ENCODE data around the gene PRPF38B. TPM values are rescaled to one million over a fixed set of nuclear protein-coding genes. Genes with fewer than 3 reads are reported as not detected.

The PRPF38B gene
- total and polyA plus RNA-seq, 2 of the 4 experiments (the other 2 are of a cell fraction), result 9.0 to 19.3 TPM

DNA sequence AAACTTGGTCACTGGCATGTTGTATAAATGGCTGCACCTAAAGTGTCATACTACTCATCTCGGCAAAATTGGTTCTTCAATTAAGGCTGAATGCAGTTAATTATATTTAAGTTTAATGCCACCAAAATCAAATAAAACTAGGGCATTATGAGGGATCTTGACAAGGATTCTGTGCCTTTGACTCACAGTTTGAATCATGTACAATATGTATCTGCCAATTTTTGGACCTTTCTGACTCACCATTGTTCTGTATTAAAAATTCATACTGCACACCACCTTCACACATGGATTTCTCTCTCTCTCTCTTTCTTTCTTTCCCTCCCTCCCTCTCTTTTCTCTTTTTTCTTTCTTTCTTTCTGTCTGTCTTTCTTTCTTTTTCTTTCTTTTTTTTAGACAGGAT, 40.3 kb downstream of the PRPF38B start:
- BruUV-seq (replicated peaks), result no TSS peak
- Histone ChIP-seq H3K9ac (ENCODE audit: low read depth, low read length) (no peak overlapping the region), H4K20me1 (ENCODE audit: insufficient read depth, low read length) (no peaks in the 10 kb centered on the region), H2BK15ac (ENCODE audit: low read depth, low read length) (no peak overlapping the region), H3K4ac (ENCODE audit: low read depth, low read length) (no peak overlapping the region), H3K36me3 (ENCODE audit: control insufficient read depth, insufficient read depth, low read length) (no peaks in the 10 kb centered on the region), H3K56ac (ENCODE audit: extremely low read depth, insufficient read depth, low read length) (no peak overlapping the region), H3K79me1 (ENCODE audit: low read depth in 1 of 2, low read length in 2 of 2) (no peaks in the 10 kb centered on the region), H3K4me1 (ENCODE audit: control insufficient read depth, insufficient read depth, low read length) (no peaks in the 10 kb centered on the region), H3K27ac (ENCODE audit: insufficient read depth, low read length) (no peak overlapping the region), H2AK9ac (replicated peaks; ENCODE audit: low read depth, low read length, poor library complexity) (no peak overlapping the region), H2BK20ac (ENCODE audit: low read depth, low read length) (no peak overlapping the region), H3K18ac (ENCODE audit: low read depth, low read length) (no peak overlapping the region), H2BK120ac (ENCODE audit: low read depth, low read length) (no peak overlapping the region), H3K4me3 (ENCODE audit: insufficient read depth, low read depth, low read length) (no peak overlapping the region), H3K9me1 (ENCODE audit: insufficient read depth, low read length) (no peaks in the 10 kb centered on the region), H2AK5ac (ENCODE audit: low read depth, low read length) (no peak overlapping the region), H3K23ac (ENCODE audit: low read depth, low read length) (no peak overlapping the region), H2BK5ac (ENCODE audit: low read depth, low read length, poor library complexity, severe bottlenecking) (no peak overlapping the region), H4K8ac (ENCODE audit: low read depth in 2 of 2, low read length in 2 of 2) (no peak overlapping the region), H4K5ac (ENCODE audit: low read depth, low read length) (no peak overlapping the region), H3K4me2 (ENCODE audit: low read depth, low read length) (no peak overlapping the region), H3K14ac (replicated peaks; ENCODE audit: low read depth, low read length) (no peak overlapping the region), H2AFZ (replicated peaks; ENCODE audit: low read length, poor library complexity) (no peak overlapping the region), H4K91ac (ENCODE audit: insufficient read depth, low read depth, low read length) (no peak overlapping the region), H3K27me3 (ENCODE audit: control insufficient read depth, insufficient read depth, low read length) (peaks cover 8% of the 10 kb centered on the region), H3K9me3 (ENCODE audit: control insufficient read depth, insufficient read depth, low read length) (no peaks in the 10 kb centered on the region)
- peak; percentile 42 for DNase-seq
- TF ChIP-seq, protein P1, sequence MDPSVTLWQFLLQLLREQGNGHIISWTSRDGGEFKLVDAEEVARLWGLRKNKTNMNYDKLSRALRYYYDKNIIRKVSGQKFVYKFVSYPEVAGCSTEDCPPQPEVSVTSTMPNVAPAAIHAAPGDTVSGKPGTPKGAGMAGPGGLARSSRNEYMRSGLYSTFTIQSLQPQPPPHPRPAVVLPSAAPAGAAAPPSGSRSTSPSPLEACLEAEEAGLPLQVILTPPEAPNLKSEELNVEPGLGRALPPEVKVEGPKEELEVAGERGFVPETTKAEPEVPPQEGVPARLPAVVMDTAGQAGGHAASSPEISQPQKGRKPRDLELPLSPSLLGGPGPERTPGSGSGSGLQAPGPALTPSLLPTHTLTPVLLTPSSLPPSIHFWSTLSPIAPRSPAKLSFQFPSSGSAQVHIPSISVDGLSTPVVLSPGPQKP (IDR thresholded peaks at IDR 0.05; ENCODE audit: borderline replicate concordance, low read depth, low read length), result no peak
- TF ChIP-seq RCOR1 (IDR thresholded peaks at IDR 0.05; ENCODE audit: insufficient replicate concordance, low read length), result no peak
- TF ChIP-seq CEBPB (IDR thresholded peaks at IDR 0.05; ENCODE audit: low read depth, low read length), result no peak
- no peak for TF ChIP-seq MAFK (IDR thresholded peaks at IDR 0.05; ENCODE audit: low read depth, low read length)
- TF ChIP-seq FOS (IDR thresholded peaks at IDR 0.05; ENCODE audit: low read depth, low read length), result no peak
- no peak for TF ChIP-seq RAD21 (IDR thresholded peaks at IDR 0.05; ENCODE audit: low read length)
- TF ChIP-seq, protein P2, sequence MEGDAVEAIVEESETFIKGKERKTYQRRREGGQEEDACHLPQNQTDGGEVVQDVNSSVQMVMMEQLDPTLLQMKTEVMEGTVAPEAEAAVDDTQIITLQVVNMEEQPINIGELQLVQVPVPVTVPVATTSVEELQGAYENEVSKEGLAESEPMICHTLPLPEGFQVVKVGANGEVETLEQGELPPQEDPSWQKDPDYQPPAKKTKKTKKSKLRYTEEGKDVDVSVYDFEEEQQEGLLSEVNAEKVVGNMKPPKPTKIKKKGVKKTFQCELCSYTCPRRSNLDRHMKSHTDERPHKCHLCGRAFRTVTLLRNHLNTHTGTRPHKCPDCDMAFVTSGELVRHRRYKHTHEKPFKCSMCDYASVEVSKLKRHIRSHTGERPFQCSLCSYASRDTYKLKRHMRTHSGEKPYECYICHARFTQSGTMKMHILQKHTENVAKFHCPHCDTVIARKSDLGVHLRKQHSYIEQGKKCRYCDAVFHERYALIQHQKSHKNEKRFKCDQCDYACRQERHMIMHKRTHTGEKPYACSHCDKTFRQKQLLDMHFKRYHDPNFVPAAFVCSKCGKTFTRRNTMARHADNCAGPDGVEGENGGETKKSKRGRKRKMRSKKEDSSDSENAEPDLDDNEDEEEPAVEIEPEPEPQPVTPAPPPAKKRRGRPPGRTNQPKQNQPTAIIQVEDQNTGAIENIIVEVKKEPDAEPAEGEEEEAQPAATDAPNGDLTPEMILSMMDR (conservative IDR thresholded peaks at IDR 0.05; ENCODE audit: low read depth, low read length), result no peak
- TF ChIP-seq SMC3 (IDR thresholded peaks at IDR 0.05; ENCODE audit: low read depth, low read length), result no peak
- TF ChIP-seq MAZ (IDR thresholded peaks at IDR 0.05; ENCODE audit: borderline replicate concordance, low read depth, low read length), result no peak
- no peak for TF ChIP-seq BHLHE40 (IDR thresholded peaks at IDR 0.05; ENCODE audit: low read depth, low read length)
- no peak for ATAC-seq (ENCODE audit: low read depth)
- intact Hi-C loops (cut with micrococcal nuclease), result no loop called here
- dilution Hi-C loops (cut with HindIII; ENCODE audit: low sequenced_read_pairs, unreplicated experiment), result no loop called here
- in situ Hi-C loops (cut with MboI; ENCODE audit: low sequenced_read_pairs), result no loop called here
- CTCF ChIA-PET, result no interaction called here
- POLR2A ChIA-PET (ENCODE audit: unreplicated experiment), result no interaction called here
- no CpG with 5 or more reads among the region's 1 CpG for WGBS, 2 experiments (ENCODE audit: extremely low coverage in 2 of 2, insufficient read length in 1 of 2)

Data from IMR-90 (cell line).